ENCODE data around the gene SPTBN5.

The SPTBN5 gene

DNA sequence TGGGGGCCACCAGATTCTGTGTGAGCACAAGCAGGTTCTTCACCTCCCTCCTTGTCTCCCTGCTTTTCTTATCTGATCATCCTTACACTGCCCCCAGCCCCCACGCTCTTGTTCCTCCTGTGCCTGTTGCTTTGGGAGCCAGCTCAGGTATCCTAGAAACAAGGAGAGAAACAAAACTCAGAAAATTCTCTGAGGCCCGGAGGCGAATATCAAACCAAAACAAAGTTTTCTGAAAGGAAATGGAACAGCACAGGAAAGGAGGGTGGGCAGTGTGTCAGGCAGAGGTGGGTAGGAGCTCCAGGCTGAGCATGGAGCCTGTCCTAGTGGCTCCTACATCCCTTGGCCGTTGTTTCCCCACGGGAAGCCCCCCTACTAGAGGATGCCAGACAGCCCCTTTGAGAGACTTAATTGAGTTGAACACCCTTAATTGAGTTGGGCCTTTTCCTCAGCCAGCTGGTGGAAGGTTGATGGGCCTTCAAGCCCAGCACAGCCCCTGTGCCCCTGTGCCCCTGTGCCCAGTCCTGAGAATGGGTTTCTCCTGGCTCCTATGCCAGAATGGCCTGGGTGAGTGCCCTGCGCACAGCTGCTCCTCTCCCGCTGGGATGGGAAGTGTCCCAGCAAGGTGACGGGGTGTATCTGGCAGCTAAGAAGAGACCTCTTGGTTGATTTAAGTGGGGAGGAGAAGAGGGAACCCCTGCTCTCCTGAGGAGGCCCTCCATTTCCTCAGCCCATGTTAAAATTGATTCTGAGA, 88.8 kb downstream of the SPTBN5 start:
- no peak for DNase-seq (ENCODE audit: low spot score)

DNA sequence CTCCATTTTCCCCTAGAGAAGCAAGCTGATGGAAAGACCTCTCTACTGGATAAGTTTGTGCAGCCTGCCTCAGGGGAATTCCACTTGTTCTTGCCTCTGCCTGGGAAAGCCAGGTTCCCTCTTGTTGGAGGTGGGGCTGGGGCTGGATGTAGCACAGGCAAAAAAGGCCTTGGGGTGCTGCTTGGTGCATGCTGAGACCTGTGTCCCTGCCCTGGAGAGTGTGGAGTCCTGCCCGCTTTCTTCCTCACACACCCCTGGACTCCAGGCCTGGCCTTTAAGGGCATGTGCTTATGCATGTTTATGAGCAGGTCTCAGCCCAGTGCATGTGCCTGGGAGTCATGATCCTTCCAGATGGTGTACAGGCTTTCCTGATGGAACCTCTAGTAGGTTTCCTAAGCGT, 89.5 kb downstream of the SPTBN5 start:
- DNase-seq (ENCODE audit: low spot score) = no peak

DNA sequence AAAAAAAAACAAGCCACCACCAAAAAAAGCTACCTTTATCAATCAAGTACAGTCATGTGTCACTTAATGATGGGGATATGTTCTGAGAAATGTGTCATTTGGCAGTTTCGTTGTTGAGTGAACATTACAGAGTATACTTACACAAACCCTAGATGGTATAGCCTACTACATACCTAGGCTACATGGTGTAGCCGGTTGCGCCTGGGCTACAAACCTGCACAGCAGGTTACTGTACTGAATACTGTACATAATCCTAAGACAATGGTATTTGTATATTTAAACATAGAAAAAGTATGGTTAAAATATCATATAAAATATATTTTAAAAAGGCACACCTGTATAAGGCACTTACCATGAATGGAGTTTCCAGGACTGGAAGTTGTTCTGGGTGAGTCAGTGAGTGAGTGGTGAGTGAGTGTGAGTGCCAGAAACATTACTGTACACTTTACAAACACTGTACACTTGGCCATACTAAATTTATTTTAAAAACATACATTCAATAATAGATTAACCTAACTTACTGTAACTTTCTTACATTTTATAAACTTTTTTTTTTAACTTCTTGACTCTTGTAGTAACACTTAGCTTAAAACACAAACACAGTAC, 91.9 kb downstream of the SPTBN5 start:
- DNase-seq (ENCODE audit: low spot score) = no peak

DNA sequence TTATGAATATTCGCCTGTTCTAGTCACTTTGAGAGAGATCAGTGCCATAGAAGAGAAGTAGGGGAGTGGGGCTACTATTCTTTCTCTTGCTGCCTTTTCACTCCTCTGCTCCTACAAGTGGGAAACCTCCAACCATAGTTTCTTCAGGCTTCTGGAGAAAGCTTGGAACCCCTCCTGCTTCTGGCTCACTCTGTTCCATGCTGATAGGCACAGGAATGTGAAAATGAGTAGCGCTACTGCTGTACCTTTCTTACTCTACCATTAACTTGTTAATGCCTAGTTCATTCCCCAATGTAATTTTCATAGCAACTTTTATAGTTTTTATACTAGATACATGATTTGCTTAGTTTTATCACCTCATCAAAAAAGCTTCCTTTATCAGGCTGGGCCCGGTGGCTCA, 92.7 kb downstream of the SPTBN5 start:
- no peak for DNase-seq (ENCODE audit: low spot score)

DNA sequence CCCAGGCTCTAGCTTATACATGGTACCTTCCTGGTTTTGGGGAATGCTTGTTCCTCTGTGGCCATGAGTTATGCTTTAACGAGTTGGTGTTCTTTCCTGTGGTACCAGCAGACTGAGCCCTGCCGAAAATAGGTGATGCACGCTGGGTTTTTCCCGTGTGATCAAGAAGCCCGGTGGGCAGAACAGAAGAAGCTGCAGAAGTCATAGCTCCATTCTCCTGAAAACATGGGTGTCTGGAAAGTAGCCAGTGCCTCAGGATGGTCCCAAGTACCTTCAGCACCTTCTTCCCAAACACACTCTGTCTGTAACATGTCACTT, 94.4 kb downstream of the SPTBN5 start:
- DNase-seq (ENCODE audit: low spot score) = no peak

DNA sequence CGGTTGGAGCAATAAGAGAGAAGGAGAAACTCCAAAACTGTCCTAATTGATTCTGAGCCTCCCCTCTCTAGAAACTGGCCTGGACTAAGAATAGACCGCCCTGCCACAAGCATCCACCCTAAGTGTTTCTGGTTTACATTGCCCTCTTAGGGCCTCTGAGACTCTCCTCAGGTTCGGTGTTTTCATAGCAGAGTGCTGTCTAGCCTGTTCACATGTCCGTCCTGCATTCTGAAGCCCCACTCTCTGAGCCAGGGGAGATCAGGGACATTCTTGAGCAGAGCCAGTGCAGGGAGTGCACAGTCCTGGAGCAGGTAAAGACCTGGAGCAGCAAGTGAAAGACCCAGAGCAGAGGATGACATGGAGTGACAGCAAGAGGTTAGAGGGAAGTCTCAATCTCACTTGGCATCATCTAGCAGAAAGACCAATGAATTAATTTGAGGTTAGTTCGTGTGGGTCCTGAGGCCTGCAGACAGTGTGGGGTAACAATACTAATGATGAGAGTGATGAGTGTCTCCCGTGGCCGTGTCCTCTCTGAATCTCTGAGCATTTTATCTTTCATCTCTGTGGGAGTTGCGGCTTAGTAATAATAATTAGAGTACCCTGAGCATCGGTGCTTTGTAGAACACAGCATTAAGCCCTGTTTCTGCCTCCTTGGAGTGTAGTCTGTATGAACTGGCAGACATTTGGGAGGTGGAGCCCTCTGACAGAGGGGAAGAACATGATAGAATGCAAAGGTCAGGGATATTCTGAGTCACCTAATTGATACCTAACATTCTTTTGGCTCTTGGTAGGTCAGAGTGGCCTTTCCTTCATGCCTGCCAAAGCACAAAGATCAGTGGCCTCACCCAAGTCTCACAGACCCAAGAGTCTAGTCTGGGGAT, 95.0 kb downstream of the SPTBN5 start:
- DNase-seq (ENCODE audit: low spot score) = no peak

Measured in CD4-positive, alpha-beta T cell treated with Interleukin-6 at 100 ng/mL for 8 hours (primary cell).